Skin of body (tissue), 2 donors: Measurements from ENCODE around the gene C10orf62. TPM values are rescaled to one million over a fixed set of nuclear protein-coding genes. Genes with fewer than 3 reads are reported as not detected.
A peak's percentile ranks its signal among the peaks of the same experiment; 100 is the strongest.
"Not testable (repeated sequence)": the region's sequence is repeated elsewhere in the genome, so short reads cannot be mapped to it uniquely, and the experiment has no call there.

Experiments used
- DNase-seq: peaks from one replicate; lab custom pipeline; 2025; lab: John Stamatoyannopoulos, UW
- total RNA-seq: library from RNA; depleted of rRNA; stranded (reverse); fragments of >200 nt; gene quantifications from one replicate; pipeline ENCODE4 v1.2.3, GENCODE V29; 2014

C10orf62 gene, protein sequence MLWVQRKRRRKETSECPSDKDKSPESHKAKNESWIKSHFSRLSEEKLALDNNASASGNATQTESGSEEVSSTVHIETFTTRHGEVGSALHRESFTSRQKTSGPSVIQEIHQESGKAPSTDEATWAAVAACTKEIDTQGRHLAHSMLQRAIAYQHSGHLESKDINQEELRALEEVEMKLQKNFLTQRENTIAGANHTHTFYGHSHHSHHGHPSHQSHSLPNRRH
- total RNA-seq, result 0.20 TPM

- no peak for DNase-seq
These were observed at the start of gene C10orf62 for GRCh38 chr10:97589479-97589878. TSS of gene C10orf62 (plus strand) at chr10:97589721. CDS start at chr10:97589898, 177 bp downstream.

GRCh38 chr10:97540669-97541500 is 48.6 kb upstream of the C10orf62 start:
- DNase-seq, result no peak

DNA sequence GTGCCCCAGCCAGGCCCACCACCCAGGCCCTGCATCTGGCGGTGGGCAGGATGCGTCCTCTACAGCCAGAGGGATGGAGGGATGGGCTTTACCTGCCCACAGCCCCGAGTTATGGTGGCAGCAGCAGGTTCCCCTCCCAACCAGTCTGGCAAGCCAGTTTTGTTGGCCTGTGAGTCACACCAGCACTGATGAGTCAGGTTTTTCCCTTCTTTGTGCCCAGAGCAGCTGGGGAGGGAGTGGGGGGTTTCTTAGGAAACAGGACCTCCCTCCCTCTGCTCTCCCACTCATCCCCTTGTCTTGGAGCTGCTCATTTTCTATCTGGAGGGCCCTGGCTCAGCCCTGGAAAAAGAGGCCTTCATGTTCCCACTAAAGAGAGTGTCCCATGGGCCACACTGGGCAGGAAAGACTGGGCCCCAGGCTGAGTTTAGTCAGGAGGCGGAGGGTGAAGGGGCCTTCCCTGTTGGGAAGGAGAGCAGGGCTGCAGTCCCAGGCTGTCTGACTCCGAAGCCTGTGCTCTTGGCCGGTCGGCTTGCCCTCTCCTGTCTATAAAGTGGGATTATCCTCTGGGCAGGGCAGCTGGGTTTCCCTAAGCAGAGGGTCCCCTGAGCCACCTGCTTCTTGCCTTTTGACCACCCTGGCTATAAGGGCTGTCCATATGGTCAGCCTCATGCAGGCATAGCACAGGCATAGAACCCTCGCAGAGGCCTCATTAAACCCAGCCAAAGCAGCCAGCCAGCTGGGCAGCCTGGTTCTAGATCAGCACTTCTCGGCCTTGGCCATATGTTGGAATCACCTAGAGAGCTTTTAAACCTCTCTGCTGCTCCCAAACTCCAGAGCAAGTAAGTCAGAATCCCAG is 47.1 kb upstream of the C10orf62 start:
- peak; percentile 88 for DNase-seq

GRCh38 chr10:97543025-97543546 is 46.4 kb upstream of the C10orf62 start:
- DNase-seq, result peak; percentile 67

- DNase-seq, result no peak
These were observed 42.9 kb upstream of the C10orf62 start for GRCh38 chr10:97546456-97547270.

GRCh38 chr10:97547271-97547600 is 42.3 kb upstream of the C10orf62 start:
- DNase-seq, result no peak

GRCh38 chr10:97547962-97548361 is 41.6 kb upstream of the C10orf62 start:
- no peak for DNase-seq

DNA sequence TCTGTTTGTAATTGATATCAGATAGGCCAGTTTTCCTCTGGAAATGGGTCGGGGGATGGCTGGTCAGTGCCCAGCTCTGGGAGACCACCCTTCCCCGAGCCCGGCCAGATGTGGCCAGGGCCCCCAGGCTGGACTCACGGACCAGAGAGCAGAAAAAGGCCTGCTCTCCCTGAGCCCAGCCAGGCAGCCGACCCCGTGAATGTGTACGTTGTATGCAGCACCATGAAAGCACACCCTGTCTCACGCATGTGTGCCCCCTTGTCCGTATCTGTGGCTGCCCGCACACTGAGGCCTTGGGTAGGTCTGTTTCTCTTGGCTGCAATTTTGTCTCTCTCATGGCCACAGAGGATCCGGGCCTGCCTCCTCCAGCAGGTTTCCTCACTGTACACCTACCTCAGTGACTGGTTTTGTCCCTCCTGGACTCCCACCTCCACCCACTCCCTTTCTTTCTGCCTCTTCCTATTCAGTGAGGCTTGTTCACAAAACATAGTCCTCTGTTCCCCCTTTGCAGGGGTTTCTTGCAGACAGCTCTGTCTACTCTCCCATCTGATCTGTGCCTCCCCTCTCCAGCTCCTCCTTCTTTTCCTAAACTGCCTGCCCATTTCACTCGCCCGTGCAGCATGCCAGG is 40.6 kb upstream of the C10orf62 start:
- DNase-seq, result no peak

DNA sequence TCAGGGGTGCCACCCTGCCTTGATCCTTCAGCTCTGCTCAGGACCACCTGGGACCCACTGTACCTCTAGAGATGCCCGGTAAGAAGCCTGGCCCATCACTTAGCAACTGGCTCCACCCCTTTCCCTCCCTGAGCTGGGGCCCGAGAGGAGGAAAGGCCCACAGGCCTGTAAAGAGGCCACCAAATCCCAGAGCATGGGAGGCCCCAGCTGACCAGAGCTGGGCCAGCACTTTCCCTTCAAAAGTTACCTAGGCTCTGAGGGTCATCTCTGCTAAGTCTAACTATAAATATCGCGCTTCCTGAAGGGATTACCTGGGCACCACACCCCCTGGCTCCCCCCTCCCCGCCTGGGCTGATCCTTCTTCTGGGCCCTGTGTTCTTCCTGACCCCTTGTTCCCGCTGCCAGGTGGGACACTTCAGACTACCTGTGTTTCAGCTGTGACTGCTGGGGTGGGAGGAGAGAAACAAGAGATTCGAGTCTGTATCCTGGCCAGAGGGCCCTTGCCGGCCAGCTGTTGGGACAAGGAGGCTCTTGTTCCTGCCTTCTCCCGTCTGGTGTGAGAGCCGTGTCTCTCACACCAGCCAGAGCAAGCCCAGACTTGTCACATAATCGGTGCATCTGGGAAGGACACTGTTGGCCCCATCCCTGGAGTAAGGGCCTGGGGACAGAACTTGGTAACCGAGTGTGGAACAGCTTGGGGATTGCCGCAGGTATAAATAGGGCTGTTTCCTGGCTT is 39.8 kb upstream of the C10orf62 start:
- no peak for DNase-seq

DNA sequence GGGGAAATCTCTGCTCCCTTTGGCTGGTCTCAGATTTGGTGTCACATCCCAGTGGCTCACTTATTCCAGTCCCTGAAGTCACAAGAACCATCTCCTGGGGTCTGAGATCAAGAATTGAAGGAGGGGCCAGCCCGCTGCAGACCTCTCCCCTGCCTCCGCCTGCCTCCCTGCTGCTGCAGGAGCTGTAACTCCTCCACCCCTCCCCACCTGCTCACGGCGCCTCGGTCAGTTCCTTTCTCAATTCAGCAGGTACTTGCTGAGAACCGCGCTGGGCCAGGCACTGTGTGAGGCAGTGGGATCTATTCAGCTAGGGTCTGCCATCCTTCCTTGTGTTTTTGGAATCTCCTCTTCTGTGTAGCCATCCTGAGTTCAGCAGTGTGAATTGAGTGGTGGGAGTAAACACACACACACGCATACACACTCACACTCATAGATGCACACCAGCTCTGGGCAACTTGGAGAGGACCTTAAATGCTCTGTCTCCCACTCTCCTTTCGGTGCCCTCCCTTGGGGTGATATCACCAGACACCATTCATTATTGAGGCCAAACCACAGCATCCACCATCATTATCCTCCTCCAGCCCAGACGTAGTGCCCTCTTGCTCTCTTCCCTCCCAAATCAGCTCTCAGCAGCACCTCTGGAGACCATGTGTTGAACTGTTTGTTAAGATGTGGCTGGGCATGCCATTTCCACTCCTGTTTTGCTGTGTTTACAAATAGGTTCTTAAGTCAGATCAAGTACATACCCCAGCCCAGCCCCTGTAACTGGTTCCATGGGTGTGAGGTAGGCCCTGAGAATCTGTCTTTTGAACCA is 39.0 kb upstream of the C10orf62 start:
- no peak for DNase-seq

GRCh38 chr10:97551271-97551670 is 38.2 kb upstream of the C10orf62 start:
- no peak for DNase-seq

GRCh38 chr10:97553575-97554031 is 35.9 kb upstream of the C10orf62 start:
- peak; percentile 25 for DNase-seq

GRCh38 chr10:97554336-97554735 is 35.2 kb upstream of the C10orf62 start:
- not testable (repeated sequence) for DNase-seq

GRCh38 chr10:97555541-97555940 is 34.0 kb upstream of the C10orf62 start:
- not testable (repeated sequence) for DNase-seq

DNA sequence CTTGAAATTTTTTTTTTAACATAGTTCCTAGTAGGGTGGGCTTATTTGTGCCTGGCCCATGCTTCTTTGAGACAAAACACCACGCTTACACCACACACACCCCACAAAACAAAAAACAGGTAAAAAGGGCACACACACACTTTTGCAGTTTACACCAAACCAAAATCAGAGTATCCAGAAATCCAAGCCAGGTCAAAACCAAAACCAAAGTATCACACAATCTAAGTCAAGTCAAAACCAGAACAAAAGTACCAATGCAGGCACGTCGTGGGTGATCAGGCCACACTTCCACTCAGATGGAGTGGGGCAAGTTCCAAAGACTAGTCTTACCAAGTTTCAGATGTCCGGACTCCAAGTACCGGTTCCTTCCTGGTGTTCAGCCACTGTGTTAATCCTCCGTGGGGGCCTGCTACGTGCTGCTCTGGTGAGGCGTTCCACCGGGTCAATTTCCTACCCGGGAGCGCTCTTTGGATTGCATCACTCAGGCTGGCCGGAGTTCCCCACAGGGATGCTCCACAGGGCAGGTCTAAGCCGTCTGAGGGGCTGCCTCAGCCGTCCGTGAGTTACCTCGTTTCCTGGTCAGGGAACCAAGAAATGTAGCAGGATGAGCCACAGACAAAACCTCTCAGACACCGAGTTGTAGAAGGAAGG is 28.7 kb upstream of the C10orf62 start:
- not testable (repeated sequence) for DNase-seq

- DNase-seq, result not testable (repeated sequence)
These were observed 28.0 kb upstream of the C10orf62 start for GRCh38 chr10:97561386-97562077.

DNA sequence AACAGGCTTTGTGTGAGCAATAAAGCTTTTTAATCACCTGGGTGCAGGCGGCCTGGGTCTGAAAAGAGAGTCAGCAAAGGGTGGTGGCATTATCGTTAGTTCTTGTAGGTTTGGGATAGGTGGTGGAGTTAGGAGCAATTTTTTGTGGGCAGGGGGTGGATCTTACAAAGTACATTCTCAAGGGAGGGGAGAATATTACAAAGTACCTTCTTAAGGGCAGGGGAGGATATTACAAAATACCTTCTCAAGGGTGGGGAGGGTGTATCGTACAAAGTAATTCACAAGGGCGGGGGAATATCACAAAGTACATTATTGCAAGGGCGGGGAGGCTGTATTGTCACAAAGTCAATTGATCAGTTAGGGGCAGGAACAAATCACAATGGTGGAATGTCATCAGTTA is 27.2 kb upstream of the C10orf62 start:
- not testable (repeated sequence) for DNase-seq

DNA sequence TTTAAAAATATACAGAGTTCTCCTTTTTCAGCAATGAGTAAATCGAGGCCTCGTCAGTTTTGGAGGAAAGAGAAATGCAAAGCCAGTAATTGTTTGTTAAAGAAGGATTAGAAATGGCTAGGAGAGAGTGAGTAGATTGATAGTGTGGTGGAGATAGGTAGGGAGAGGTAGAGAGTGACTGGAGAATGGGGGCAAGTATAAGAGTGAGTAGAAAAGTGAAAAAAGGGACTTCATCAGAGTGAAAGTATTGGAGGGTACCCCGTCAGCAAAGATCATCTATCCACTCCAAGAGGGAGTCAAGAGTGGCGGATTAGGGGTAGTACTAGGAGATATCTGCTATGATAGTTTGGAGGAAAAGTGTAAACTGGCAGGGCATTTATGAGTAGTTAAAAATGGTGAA is 26.2 kb upstream of the C10orf62 start:
- no peak for DNase-seq
